ENCODE data around the gene HNRNPA1. TPM values are rescaled to one million over a fixed set of nuclear protein-coding genes. Genes with fewer than 3 reads are reported as not detected.

The HNRNPA1 gene
- polyA plus RNA-seq, 1 donor from 2014 or later = 613 TPM

- Histone ChIP-seq H2AFZ (ENCODE audit: low read depth, low read length) (no peak overlapping the region), H3K4me2 (ENCODE audit: low read length) (no peak overlapping the region), H3F3A (ENCODE audit: insufficient read depth, low read length, poor library complexity, severe bottlenecking) (no peaks in the 10 kb centered on the region), H3K9me3 (ENCODE audit: low read length) (no peaks in the 10 kb centered on the region), H3K4me3 (ENCODE audit: low read length) (no peak overlapping the region), H3K27ac (ENCODE audit: low read length) (no peak overlapping the region), H3K9me2 (ENCODE audit: insufficient read depth, low read length) (no peaks in the 10 kb centered on the region), H3K36me3 (ENCODE audit: insufficient read depth, low read length) (no peaks in the 10 kb centered on the region), H4K20me1 (ENCODE audit: insufficient read depth) (no peaks in the 10 kb centered on the region), H3K79me2 (replicated peaks; ENCODE audit: insufficient read depth, low read length) (peaks cover 49% of the 10 kb centered on the region), H3K9ac (ENCODE audit: low read length) (no peak overlapping the region), H3K27me3 (ENCODE audit: insufficient read depth, low read depth, low read length) (no peaks in the 10 kb centered on the region)
- TF ChIP-seq POLR2AphosphoS5 (IDR thresholded peaks at IDR 0.05) (no peak), EZH2 (IDR thresholded peaks at IDR 0.05; ENCODE audit: borderline replicate concordance, insufficient read depth, low read length, poor library complexity, severe bottlenecking) (no peak), REST (IDR thresholded peaks at IDR 0.05; ENCODE audit: borderline replicate concordance) (no peak), RAD21 (conservative IDR thresholded peaks at IDR 0.05) (no peak), TAF1 (IDR thresholded peaks at IDR 0.05; ENCODE audit: low read depth) (no peak), MXI1 (conservative IDR thresholded peaks at IDR 0.05; ENCODE audit: poor library complexity, severe bottlenecking) (no peak), SMC3 (conservative IDR thresholded peaks at IDR 0.05; ENCODE audit: poor library complexity) (no peak), EP300 (conservative IDR thresholded peaks at IDR 0.05; ENCODE audit: poor library complexity, severe bottlenecking) (no peak)
- TF ChIP-seq, protein P1, sequence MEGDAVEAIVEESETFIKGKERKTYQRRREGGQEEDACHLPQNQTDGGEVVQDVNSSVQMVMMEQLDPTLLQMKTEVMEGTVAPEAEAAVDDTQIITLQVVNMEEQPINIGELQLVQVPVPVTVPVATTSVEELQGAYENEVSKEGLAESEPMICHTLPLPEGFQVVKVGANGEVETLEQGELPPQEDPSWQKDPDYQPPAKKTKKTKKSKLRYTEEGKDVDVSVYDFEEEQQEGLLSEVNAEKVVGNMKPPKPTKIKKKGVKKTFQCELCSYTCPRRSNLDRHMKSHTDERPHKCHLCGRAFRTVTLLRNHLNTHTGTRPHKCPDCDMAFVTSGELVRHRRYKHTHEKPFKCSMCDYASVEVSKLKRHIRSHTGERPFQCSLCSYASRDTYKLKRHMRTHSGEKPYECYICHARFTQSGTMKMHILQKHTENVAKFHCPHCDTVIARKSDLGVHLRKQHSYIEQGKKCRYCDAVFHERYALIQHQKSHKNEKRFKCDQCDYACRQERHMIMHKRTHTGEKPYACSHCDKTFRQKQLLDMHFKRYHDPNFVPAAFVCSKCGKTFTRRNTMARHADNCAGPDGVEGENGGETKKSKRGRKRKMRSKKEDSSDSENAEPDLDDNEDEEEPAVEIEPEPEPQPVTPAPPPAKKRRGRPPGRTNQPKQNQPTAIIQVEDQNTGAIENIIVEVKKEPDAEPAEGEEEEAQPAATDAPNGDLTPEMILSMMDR (IDR thresholded peaks at IDR 0.05; ENCODE audit: poor library complexity, severe bottlenecking) = no peak
These were observed 13.7 kb upstream of the HNRNPA1 start for GRCh38 chr12:54266852-54267251.

DNA sequence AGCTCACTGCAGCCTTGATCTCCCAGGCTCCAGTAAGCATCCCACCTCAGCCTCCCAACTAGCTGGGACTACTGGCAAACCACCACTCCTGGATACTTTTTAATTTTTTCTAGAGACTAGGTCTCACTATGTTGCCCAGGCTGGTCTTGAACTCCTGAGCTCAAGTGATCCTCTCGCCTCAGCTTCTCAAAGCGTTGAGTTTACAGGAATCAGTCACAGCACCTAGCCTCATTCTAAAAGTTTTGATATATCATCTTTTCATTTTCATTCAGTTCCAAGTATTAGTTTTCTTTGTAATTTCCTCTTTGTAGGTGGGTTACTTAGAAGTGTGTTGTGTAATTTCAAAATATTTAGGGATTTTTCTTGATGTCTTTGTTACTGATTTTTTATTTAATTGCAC, 10.2 kb upstream of the HNRNPA1 start:
- H3K9me2 ChIP-seq (ENCODE audit: insufficient read depth, low read length) = no peaks in the 10 kb centered on the region
- no peak overlapping the region for H3K27ac ChIP-seq (ENCODE audit: low read length)
- no peaks in the 10 kb centered on the region for H3K9me3 ChIP-seq (ENCODE audit: low read length)
- H3K9ac ChIP-seq (ENCODE audit: low read length) = no peak overlapping the region
- no peak overlapping the region for H3K4me2 ChIP-seq (ENCODE audit: low read length)
- H3F3A ChIP-seq (ENCODE audit: insufficient read depth, low read length, poor library complexity, severe bottlenecking) = no peaks in the 10 kb centered on the region
- no peaks in the 10 kb centered on the region for H3K36me3 ChIP-seq (ENCODE audit: insufficient read depth, low read length)
- TF ChIP-seq REST (IDR thresholded peaks at IDR 0.05; ENCODE audit: borderline replicate concordance) (no peak), EZH2 (IDR thresholded peaks at IDR 0.05; ENCODE audit: borderline replicate concordance, insufficient read depth, low read length, poor library complexity, severe bottlenecking) (no peak), MXI1 (conservative IDR thresholded peaks at IDR 0.05; ENCODE audit: poor library complexity, severe bottlenecking) (no peak), SMC3 (conservative IDR thresholded peaks at IDR 0.05; ENCODE audit: poor library complexity) (no peak), POLR2AphosphoS5 (IDR thresholded peaks at IDR 0.05) (no peak), TAF1 (IDR thresholded peaks at IDR 0.05; ENCODE audit: low read depth) (no peak), EP300 (conservative IDR thresholded peaks at IDR 0.05; ENCODE audit: poor library complexity, severe bottlenecking) (no peak), RAD21 (conservative IDR thresholded peaks at IDR 0.05) (no peak)
- TF ChIP-seq, protein P1 (IDR thresholded peaks at IDR 0.05; ENCODE audit: poor library complexity, severe bottlenecking) = no peak
- no peaks in the 10 kb centered on the region for H4K20me1 ChIP-seq (ENCODE audit: insufficient read depth)
- H2AFZ ChIP-seq (ENCODE audit: low read depth, low read length) = no peak overlapping the region
- no peak overlapping the region for H3K4me3 ChIP-seq (ENCODE audit: low read length)
- H3K79me2 ChIP-seq (replicated peaks; ENCODE audit: insufficient read depth, low read length) = peaks cover 40% of the 10 kb centered on the region
- H3K27me3 ChIP-seq (ENCODE audit: insufficient read depth, low read depth, low read length) = no peaks in the 10 kb centered on the region
